ENCODE data around the gene UBC. TPM values are rescaled to one million over a fixed set of nuclear protein-coding genes. Genes with fewer than 3 reads are reported as not detected.
A peak's percentile ranks its signal among the peaks of the same experiment; 100 is the strongest.

UBC gene
- total RNA-seq, 1 experiment from 2014 or later, result 880 TPM

DNA sequence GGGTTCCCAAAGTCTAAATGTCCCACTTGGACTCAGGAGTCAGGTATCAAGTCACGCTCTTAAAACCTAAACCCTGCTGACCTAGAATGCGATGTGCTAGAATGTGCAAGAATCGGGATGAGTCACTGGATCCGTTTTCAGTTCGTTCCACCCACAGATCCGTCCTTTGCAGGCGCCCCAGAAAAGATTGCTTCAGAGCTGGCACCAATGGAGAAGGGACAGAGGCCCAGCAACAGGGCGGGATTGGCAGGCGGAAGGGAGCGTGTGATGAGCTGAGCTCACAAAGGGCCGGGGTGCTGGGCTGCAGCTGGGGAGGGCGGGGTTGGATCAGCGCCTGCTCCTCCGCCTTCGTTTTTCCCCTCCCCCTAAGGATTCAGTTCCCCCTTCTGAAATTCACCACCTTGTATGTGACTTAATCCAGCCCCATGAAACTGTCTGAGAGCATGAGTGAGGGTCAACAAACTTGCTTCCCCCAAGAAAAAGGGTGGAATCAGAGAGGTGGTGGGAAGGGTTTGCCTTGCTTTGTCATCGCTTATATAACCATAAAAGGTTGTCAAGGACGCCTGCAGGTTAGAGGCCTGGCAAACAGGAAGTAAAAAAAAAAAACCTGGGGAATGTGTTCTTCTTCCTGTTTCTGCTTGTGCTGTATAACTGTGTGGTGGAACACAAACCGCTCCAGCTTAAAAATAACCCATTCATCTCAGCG, 2.8 kb upstream of the UBC start:
- BruUV-seq (replicated peaks), result no TSS peak
- Histone ChIP-seq H3K9me3 (no peaks in the 10 kb centered on the region), H3K4me3 (ENCODE audit: low read depth, low read length) (peak overlapping the region; percentile 31), H3K27me3 (replicated peaks; ENCODE audit: control insufficient read depth, insufficient read depth, low read length) (no peaks in the 10 kb centered on the region), H3K4me1 (peaks cover 42% of the 10 kb centered on the region), H3K36me3 (ENCODE audit: control insufficient read depth, insufficient read depth, low read length) (peaks cover 2% of the 10 kb centered on the region)
- no peaks in the 10 kb centered on the region for H3K9me3 Mint-ChIP-seq (ENCODE audit: unreplicated experiment)
- intact Hi-C loops (cut with micrococcal nuclease; ENCODE audit: unreplicated experiment), result loop anchor here (1.0 kb wide), 2 partner anchors 10 to 22 kb away; no protein-coding TSS in a partner anchor
- H3K27ac Mint-ChIP-seq (ENCODE audit: unreplicated experiment), result peak overlapping the region; percentile 100
- H3K4me3 Mint-ChIP-seq (ENCODE audit: unreplicated experiment), result peak overlapping the region; percentile 98
- peak; percentile 97 to 99 for DNase-seq
- peaks cover 49% of the 10 kb centered on the region for H3K4me1 Mint-ChIP-seq (ENCODE audit: low read depth, unreplicated experiment)
- POLR2A ChIA-PET, result interaction anchor here (0.6 to 2.8 kb wide), 8 partner anchors 11 to 351 kb away, joined by 3 to 44 read pairs (median 6); no protein-coding TSS in a partner anchor
- H3K36me3 Mint-ChIP-seq (ENCODE audit: insufficient read depth, unreplicated experiment), result peaks cover 70% of the 10 kb centered on the region
- CTCF ChIA-PET, result interaction anchor here (0.7 to 3.9 kb wide), 3 partner anchors 11 to 32 kb away, joined by 3 to 19 read pairs (median 17); no protein-coding TSS in a partner anchor
- peaks cover 9% of the 10 kb centered on the region for H3K27me3 Mint-ChIP-seq (ENCODE audit: insufficient read depth, unreplicated experiment)
- TF ChIP-seq, protein P1, sequence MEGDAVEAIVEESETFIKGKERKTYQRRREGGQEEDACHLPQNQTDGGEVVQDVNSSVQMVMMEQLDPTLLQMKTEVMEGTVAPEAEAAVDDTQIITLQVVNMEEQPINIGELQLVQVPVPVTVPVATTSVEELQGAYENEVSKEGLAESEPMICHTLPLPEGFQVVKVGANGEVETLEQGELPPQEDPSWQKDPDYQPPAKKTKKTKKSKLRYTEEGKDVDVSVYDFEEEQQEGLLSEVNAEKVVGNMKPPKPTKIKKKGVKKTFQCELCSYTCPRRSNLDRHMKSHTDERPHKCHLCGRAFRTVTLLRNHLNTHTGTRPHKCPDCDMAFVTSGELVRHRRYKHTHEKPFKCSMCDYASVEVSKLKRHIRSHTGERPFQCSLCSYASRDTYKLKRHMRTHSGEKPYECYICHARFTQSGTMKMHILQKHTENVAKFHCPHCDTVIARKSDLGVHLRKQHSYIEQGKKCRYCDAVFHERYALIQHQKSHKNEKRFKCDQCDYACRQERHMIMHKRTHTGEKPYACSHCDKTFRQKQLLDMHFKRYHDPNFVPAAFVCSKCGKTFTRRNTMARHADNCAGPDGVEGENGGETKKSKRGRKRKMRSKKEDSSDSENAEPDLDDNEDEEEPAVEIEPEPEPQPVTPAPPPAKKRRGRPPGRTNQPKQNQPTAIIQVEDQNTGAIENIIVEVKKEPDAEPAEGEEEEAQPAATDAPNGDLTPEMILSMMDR (IDR thresholded peaks at IDR 0.05; ENCODE audit: insufficient read depth in 1 of 2, low read depth in 1 of 2, low read length in 1 of 2, severe bottlenecking in 1 of 2, unreplicated experiment in 1 of 2), result no peak

DNA sequence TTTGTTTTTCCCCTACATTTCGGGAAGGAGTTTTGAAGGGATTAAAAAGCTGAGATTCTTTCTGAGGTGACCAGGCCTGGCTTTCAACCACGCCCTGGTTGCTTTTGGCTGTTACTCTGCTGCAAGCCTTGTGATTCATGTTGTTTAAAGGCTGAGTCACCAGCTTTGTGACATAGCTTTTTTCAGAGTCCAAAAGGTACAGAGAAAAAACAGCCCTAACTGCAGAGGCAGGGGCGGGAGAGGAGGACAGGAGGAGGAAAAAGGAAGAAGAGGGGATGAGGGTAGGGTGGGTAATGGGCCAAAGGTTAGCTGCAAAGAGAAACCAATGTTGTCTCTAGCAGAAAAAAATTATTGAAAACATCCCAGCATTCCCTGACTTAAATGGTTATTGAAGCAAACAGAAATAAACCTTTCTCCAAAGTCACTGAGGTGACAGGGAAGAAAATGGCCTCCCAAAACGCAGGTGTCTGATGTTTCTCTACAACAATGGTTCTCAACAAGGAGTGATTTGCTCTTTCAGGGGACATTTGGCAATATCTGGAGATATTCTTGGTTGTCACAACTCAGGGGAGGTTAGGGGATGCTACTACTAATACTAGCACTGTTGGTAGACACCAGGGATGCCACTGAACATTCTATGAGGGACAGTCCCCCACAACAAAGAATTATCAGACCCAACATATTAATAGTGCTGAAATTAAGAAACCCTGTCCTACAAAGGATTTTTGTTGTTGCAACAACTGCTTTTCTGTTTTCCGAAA, 2.1 kb upstream of the UBC start:
- no peaks in the 10 kb centered on the region for H3K9me3 Mint-ChIP-seq (ENCODE audit: unreplicated experiment)
- ChIA-PET CTCF (interaction anchor here (0.6 to 3.9 kb wide), 3 partner anchors 10 to 46 kb away, joined by 4 to 19 read pairs (median 17); no protein-coding TSS in a partner anchor), POLR2A (interaction anchor here (0.6 to 2.8 kb wide), 10 partner anchors 10 to 350 kb away, joined by 3 to 44 read pairs (median 6); no protein-coding TSS in a partner anchor)
- peaks cover 2% of the 10 kb centered on the region for H3K36me3 ChIP-seq (ENCODE audit: control insufficient read depth, insufficient read depth, low read length)
- TF ChIP-seq, protein P1 (IDR thresholded peaks at IDR 0.05; ENCODE audit: insufficient read depth in 1 of 2, low read depth in 1 of 2, low read length in 1 of 2, severe bottlenecking in 1 of 2, unreplicated experiment in 1 of 2), result no peak
- no peaks in the 10 kb centered on the region for H3K27me3 ChIP-seq (replicated peaks; ENCODE audit: control insufficient read depth, insufficient read depth, low read length)
- peak overlapping the region; percentile 87 for H3K4me3 ChIP-seq (ENCODE audit: low read depth, low read length)
- DNase-seq, result peak; percentile 79 to 80
- no peaks in the 10 kb centered on the region for H3K9me3 ChIP-seq
- peaks cover 42% of the 10 kb centered on the region for H3K4me1 ChIP-seq
- peak overlapping the region; percentile 98 for H3K4me3 Mint-ChIP-seq (ENCODE audit: unreplicated experiment)
- H3K27me3 Mint-ChIP-seq (ENCODE audit: insufficient read depth, unreplicated experiment), result peaks cover 4% of the 10 kb centered on the region
- H3K36me3 Mint-ChIP-seq (ENCODE audit: insufficient read depth, unreplicated experiment), result peaks cover 68% of the 10 kb centered on the region
- H3K4me1 Mint-ChIP-seq (ENCODE audit: low read depth, unreplicated experiment), result peaks cover 42% of the 10 kb centered on the region
- H3K27ac Mint-ChIP-seq (ENCODE audit: unreplicated experiment), result peak overlapping the region; percentile 100
- no TSS peak for BruUV-seq (replicated peaks)
- intact Hi-C loops (cut with micrococcal nuclease; ENCODE audit: unreplicated experiment), result loop anchor here (1.0 kb wide), 2 partner anchors 11 to 23 kb away; no protein-coding TSS in a partner anchor

Measured in Caco-2 (cell line).